B cell (primary cell): Measurements from ENCODE around the gene GEMIN5. TPM values are rescaled to one million over a fixed set of nuclear protein-coding genes. Genes with fewer than 3 reads are reported as not detected.

ENCODE experiments used
- ATAC-seq: fragments of 200-7000 bp; cut with Tn5 transposase; one replicate; pipeline ENCODE4 v1.10.0; 2021; ENCODE audit warnings: low read depth, mild to moderate bottlenecking, moderate number of reproducible peaks, moderate library complexity
- CTCF ChIA-PET: fragments of 350-600 bp; sonication (Branson Sonifier 250); formaldehyde crosslinking; loops from one replicate; lab custom pipeline; 2021; ENCODE audit warnings: antibody characterized with exemption, inconsistent platforms; lab: Charles Lee
- POLR2A ChIA-PET: fragments of 350-600 bp; sonication (Branson Sonifier 250); formaldehyde crosslinking; loops from one replicate; lab custom pipeline; 2021; ENCODE audit warnings: antibody characterized with exemption; lab: Charles Lee
- DNase-seq: peaks from one replicate; pipeline ENCODE4 v3.0.0; 2013
- H2AFZ ChIP-seq: 2 replicates; pipeline ENCODE4 v1.6.1; 2012; ENCODE audit warnings: mild to moderate bottlenecking, low read depth, low read length; ENCODE audit not compliant: insufficient read depth, poor library complexity, severe bottlenecking
- H3K27ac ChIP-seq, 2 donors: 1 replicate in 1 of 2; 2 replicates in 1 of 2; pipeline ENCODE4 v1.5.1; 2012 to 2013; ENCODE audit warnings: low read length in 2 of 2, mild to moderate bottlenecking in 2 of 2, moderate library complexity in 1 of 2
- H3K27me3 ChIP-seq, 4 experiments: fragments of 200-600 bp in 1 of 4; sonication (generic) in 1 of 4; replicated peaks in 1 of 4; 1 replicate in 2 of 4; 2 replicates in 2 of 4; pipeline versions ENCODE4 v1.6.1 to v1.7.0; 2013 to 2016; ENCODE audit warnings: low read length in 3 of 4, mild to moderate bottlenecking in 2 of 4, mixed read lengths in 1 of 4, moderate library complexity in 1 of 4; ENCODE audit not compliant: insufficient read depth in 4 of 4, control insufficient read depth in 3 of 4; ENCODE audit errors: control extremely low read depth in 1 of 4
- H3K36me3 ChIP-seq, 2 experiments: replicated peaks in 1 of 2; 1 replicate in 1 of 2; 2 replicates in 1 of 2; pipeline versions ENCODE4 v1.6.1 to v1.7.1; 2013; ENCODE audit warnings: low read length in 1 of 2; ENCODE audit not compliant: insufficient read depth in 2 of 2, control insufficient read depth in 1 of 2; ENCODE audit errors: control extremely low read depth in 1 of 2, extremely low read depth in 1 of 2
- H3K4me1 ChIP-seq, 2 donors: fragments of 200-600 bp in 1 of 2; sonication (generic) in 1 of 2; 1 replicate in 1 of 2; 2 replicates in 1 of 2; pipeline versions ENCODE4 v1.5.1 to v1.6.1; 2013 to 2017; ENCODE audit warnings: low read length in 2 of 2; ENCODE audit not compliant: control insufficient read depth in 2 of 2, insufficient read depth in 2 of 2
- H3K4me2 ChIP-seq: replicated peaks from 2 replicates; pipeline ENCODE3; 2012; ENCODE audit warnings: mild to moderate bottlenecking, low read depth, low read length; ENCODE audit not compliant: poor library complexity, severe bottlenecking
- H3K4me3 ChIP-seq, 5 experiments: fragments of 200-600 bp in 1 of 5; sonication (generic) in 1 of 5; 1 replicate in 3 of 5; 2 replicates in 2 of 5; pipeline versions ENCODE4 v1.5.1 to v1.7.0; 2011 to 2016; ENCODE audit warnings: low read length in 4 of 5, mild to moderate bottlenecking in 4 of 5, low read depth in 2 of 5, control low read depth in 1 of 5, moderate library complexity in 1 of 5; ENCODE audit not compliant: insufficient read depth in 1 of 5; ENCODE audit errors: control extremely low read depth in 1 of 5, extremely low read depth in 1 of 5
- H3K79me2 ChIP-seq: fragments of 200-600 bp; sonication (generic); one replicate; pipeline ENCODE4 v1.6.0; 2016; ENCODE audit warnings: low read length; ENCODE audit not compliant: control insufficient read depth, insufficient read depth
- H3K9ac ChIP-seq: fragments of 200-600 bp; sonication (generic); 2 replicates; pipeline ENCODE4 v1.6.1; 2017; ENCODE audit warnings: mild to moderate bottlenecking, low read length, moderate library complexity
- H3K9me3 ChIP-seq, 3 donors: one replicate each; pipeline versions ENCODE4 v1.6.1 to v1.7.1; 2013; ENCODE audit warnings: low read length in 2 of 3; ENCODE audit not compliant: control insufficient read depth in 2 of 3, insufficient read depth in 1 of 3; ENCODE audit errors: control extremely low read depth in 1 of 3
- H4K20me1 ChIP-seq: 2 replicates; pipeline ENCODE4 v1.6.0; 2012; ENCODE audit warnings: mild to moderate bottlenecking, low read length; ENCODE audit not compliant: insufficient read depth, control insufficient read depth, poor library complexity, severe bottlenecking
- H3K27ac Mint-ChIP-seq: one replicate; pipeline ENCODE4 v1.8.0; 2021; ENCODE audit warnings: mixed read lengths
- H3K27me3 Mint-ChIP-seq: one replicate; pipeline ENCODE4 v1.8.0; 2021; ENCODE audit warnings: mixed read lengths
- H3K4me1 Mint-ChIP-seq: one replicate; pipeline ENCODE4 v1.8.0; 2021; ENCODE audit warnings: mixed read lengths
- H3K4me3 Mint-ChIP-seq: one replicate; pipeline ENCODE4 v1.8.0; 2021; ENCODE audit warnings: mixed read lengths
- H3K9me3 Mint-ChIP-seq: one replicate; pipeline ENCODE4 v1.8.0; 2022; ENCODE audit warnings: mixed read lengths; ENCODE audit not compliant: insufficient read depth
- EZH2 ChIP-seq: IDR thresholded peaks from 2 replicates; pipeline ENCODE4 v1.6.1; 2012; ENCODE audit warnings: borderline replicate concordance, low read depth, mild to moderate bottlenecking, moderate library complexity, low read length; ENCODE audit not compliant: insufficient read depth, poor library complexity, severe bottlenecking
- WGBS: methylation state at CpG from one replicate; pipeline ENCODE4 v1.1.5; 2013; ENCODE audit warnings: missing lambda C conversion rate; ENCODE audit not compliant: insufficient coverage; 5-methylcytosine and 5-hydroxymethylcytosine counted together
- intact Hi-C: fragments of 100-400 bp; cut with micrococcal nuclease; formaldehyde crosslinking; loops from one replicate; pipeline ENCODE4 v1.10.0; 2022
- polyA plus RNA-seq: library from polyadenylated mRNA; depleted of rRNA; stranded (reverse); fragments of >200 nt; gene quantifications from 2 replicates; pipeline ENCODE4 v1.2.3, GENCODE V29; 2012
- total RNA-seq, 2 donors: library from RNA; stranded (reverse); fragments of 120-200 nt in 1 of 2; gene quantifications; 1 replicate in 1 of 2; 2 replicates in 1 of 2; pipeline versions ENCODE4 v1.2.3 to v1.2.4, GENCODE V29; 2013 to 2022
- TF ChIP-seq, protein P1 (sequence below): fragments of 200-600 bp; IDR thresholded peaks from one replicate; pipeline ENCODE4 v1.8.0; 2022; ENCODE audit warnings: antibody characterized with exemption, mild to moderate bottlenecking

Gene GEMIN5
- total and polyA plus RNA-seq, 2 donors (not counting 1 experiment from before 2014, with no cell fraction given), result 3.6 to 15.5 TPM

DNA sequence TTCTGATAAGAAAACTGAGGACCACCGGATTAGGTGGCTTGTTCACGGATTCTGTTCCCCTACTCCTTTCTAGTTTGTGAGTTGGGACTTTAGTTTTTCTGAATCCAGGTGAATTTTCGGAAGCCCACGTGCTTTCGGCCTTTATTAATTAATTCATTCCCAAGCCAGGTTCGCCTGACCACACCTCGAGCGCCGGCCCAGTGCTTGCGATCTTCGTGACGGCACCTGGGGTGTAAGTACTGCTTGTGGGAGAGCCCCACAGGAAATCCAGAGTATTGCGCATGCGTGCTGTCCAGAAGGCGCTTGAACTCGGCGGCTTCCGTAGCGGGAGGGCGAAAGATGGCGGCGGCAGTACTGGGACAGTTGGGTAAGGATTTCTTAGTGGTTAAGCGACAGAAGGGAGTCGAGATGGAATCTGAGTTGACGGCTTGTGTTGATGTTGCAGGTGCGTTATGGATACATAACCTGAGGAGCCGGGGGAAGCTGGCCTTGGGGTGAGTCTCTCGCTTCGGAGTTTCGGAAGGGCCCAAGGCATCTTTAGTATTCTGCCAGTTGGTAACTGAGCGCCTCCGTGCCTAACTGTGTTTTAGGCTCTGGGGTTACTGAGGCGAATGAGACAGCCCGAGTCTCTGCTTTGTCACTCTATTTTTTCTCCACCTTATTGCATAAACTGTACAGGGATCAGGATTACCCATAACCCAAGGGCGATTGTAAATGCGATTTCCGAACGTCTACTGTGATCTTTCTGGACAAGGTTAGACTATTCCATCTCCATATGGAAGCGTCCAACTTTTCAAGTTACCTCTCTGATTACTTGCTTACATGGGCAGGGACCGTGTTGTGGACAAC is 3.0 kb upstream of the GEMIN5 start, which contains the start of gene MRPL22:
MRPL22 (plus strand) TSS at position 302 of the 849 bp plus-strand sequence; CDS start at position 340, 38 bp downstream.
- H3K27ac Mint-ChIP-seq, result peak within 1 kb of the TSS; percentile 93
- Histone ChIP-seq H3K4me2 (peak within 1 kb of the TSS; percentile 80), H3K9me3 (no peaks in the 10 kb centered on the region), H3K9ac (peak within 1 kb of the TSS; percentile 73), H3K27ac (peak within 1 kb of the TSS; percentile 56 to 88), H3K4me1 (peaks cover 27 to 32% of the 10 kb centered on the region in 2 donors), H3K79me2 (peaks cover 74% of the 10 kb centered on the region), H3K4me3 (peak within 1 kb of the TSS; percentile 57 to 94 (median 77)), H4K20me1 (peaks cover 10% of the 10 kb centered on the region), H3K27me3 (no peaks in the 10 kb centered on the region), H2AFZ (peak within 1 kb of the TSS; percentile 88), H3K36me3 (peaks cover 2 to 5% of the 10 kb centered on the region in 2 experiments)
- ATAC-seq (peak; percentile 67), DNase-seq (peak; percentile 97)
- no peaks in the 10 kb centered on the region for H3K27me3 Mint-ChIP-seq
- peaks cover 51% of the 10 kb centered on the region for H3K4me1 Mint-ChIP-seq
- H3K9me3 Mint-ChIP-seq, result no peaks in the 10 kb centered on the region
- TF ChIP-seq, protein P1, sequence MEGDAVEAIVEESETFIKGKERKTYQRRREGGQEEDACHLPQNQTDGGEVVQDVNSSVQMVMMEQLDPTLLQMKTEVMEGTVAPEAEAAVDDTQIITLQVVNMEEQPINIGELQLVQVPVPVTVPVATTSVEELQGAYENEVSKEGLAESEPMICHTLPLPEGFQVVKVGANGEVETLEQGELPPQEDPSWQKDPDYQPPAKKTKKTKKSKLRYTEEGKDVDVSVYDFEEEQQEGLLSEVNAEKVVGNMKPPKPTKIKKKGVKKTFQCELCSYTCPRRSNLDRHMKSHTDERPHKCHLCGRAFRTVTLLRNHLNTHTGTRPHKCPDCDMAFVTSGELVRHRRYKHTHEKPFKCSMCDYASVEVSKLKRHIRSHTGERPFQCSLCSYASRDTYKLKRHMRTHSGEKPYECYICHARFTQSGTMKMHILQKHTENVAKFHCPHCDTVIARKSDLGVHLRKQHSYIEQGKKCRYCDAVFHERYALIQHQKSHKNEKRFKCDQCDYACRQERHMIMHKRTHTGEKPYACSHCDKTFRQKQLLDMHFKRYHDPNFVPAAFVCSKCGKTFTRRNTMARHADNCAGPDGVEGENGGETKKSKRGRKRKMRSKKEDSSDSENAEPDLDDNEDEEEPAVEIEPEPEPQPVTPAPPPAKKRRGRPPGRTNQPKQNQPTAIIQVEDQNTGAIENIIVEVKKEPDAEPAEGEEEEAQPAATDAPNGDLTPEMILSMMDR, result no peak
- TF ChIP-seq EZH2, result no peak
- H3K4me3 Mint-ChIP-seq, result peak within 1 kb of the TSS; percentile 99
- ChIA-PET CTCF (interaction anchor here (0.6 to 1.6 kb wide), 4 partner anchors 8 to 183 kb away, joined by 3 read pairs; no protein-coding TSS in a partner anchor), POLR2A (no interaction called here)
- intact Hi-C loops, result loop anchor here (1.0 kb wide), 1 partner anchor 186 kb away; the partner anchor contains the start of gene LARP1
- WGBS, result under 1% methylated on average over 35 of the region's 40 CpGs

DNA sequence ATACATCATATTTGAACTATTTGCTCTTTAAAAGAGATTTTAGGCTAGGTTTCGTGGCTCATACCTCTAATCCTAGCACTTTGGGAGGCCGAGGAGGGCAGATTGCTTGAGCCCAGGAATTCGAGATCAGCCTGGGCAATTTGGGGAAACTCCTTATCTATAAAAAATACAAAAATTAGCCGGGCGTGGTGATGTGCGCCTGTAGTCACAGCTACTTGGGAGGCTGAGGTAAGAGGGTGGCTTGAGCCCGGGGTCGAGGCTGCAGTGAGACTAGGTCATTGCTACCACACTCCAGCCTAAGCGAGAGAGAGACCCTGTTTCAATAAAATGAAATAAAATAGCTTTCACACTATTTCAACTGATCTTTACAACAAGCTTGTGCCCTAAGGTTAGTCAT is 2.4 kb upstream of the GEMIN5 start:
- H3K9me3 ChIP-seq, result no peaks in the 10 kb centered on the region
- CTCF ChIA-PET, result interaction anchor here (0.6 to 1.6 kb wide), 2 partner anchors 9 to 183 kb away, joined by 3 read pairs; no protein-coding TSS in a partner anchor
- no peaks in the 10 kb centered on the region for H3K9me3 Mint-ChIP-seq
- peak overlapping the region; percentile 80 for H3K4me2 ChIP-seq
- peak overlapping the region; percentile 57 to 94 (median 77) for H3K4me3 ChIP-seq
- H4K20me1 ChIP-seq, result peaks cover 4% of the 10 kb centered on the region
- TF ChIP-seq EZH2, result no peak
- TF ChIP-seq, protein P1, result no peak
- no peaks in the 10 kb centered on the region for H3K27me3 Mint-ChIP-seq
- H3K27ac Mint-ChIP-seq, result peak overlapping the region; percentile 93
- peaks cover 2 to 4% of the 10 kb centered on the region in 2 experiments for H3K36me3 ChIP-seq
- no peak for ATAC-seq
- peak overlapping the region; percentile 73 for H3K9ac ChIP-seq
- H3K4me3 Mint-ChIP-seq, result peak overlapping the region; percentile 99
- POLR2A ChIA-PET, result no interaction called here
- 90% methylated on average over 2 of the region's 9 CpGs for WGBS
- H3K4me1 ChIP-seq, result peaks cover 25 to 29% of the 10 kb centered on the region in 2 donors
- no peaks in the 10 kb centered on the region for H3K27me3 ChIP-seq
- peak; percentile 12 for DNase-seq
- intact Hi-C loops, result no loop called here
- H3K27ac ChIP-seq, result peak overlapping the region; percentile 56 to 88
- peak overlapping the region; percentile 88 for H2AFZ ChIP-seq
- peaks cover 72% of the 10 kb centered on the region for H3K79me2 ChIP-seq
- H3K4me1 Mint-ChIP-seq, result peaks cover 53% of the 10 kb centered on the region
